H1 (cell line): Measurements from ENCODE around the gene ZBTB8B. TPM values are rescaled to one million over a fixed set of nuclear protein-coding genes. Genes with fewer than 3 reads are reported as not detected.

Source experiments
- CTCF ChIA-PET: fragments of 300-600 bp; sonication (Branson Sonifier 250); formaldehyde crosslinking; loops from one replicate; lab custom pipeline; 2021; ENCODE audit not compliant: partially characterized antibody; lab: Charles Lee
- POLR2A ChIA-PET: fragments of 300-600 bp; sonication (Branson Sonifier 250); formaldehyde crosslinking; loops from one replicate; lab custom pipeline; 2021; ENCODE audit warnings: inconsistent platforms; ENCODE audit not compliant: partially characterized antibody; lab: Charles Lee
- DNase-seq, 2 experiments: peaks; one replicate each; pipeline versions ENCODE4 v3.0.0 to v3.0.0-alpha.2; 2010 to 2022; ENCODE audit warnings: low spot score in 2 of 2, low read depth in 1 of 2, mixed read lengths in 1 of 2
- FAIRE-seq: peaks from 2 replicates; lab custom pipeline; 2011; peaks lifted over from hg19 to GRCh38; lab: Jason Lieb, UNC
- H2AFZ ChIP-seq: 2 replicates; pipeline ENCODE4 v1.8.1; 2012; ENCODE audit warnings: low read length, inconsistent platforms
- H2AK5ac ChIP-seq: 2 replicates; pipeline ENCODE4 v1.6.1; 2013; ENCODE audit warnings: low read depth, low read length
- H2BK120ac ChIP-seq: replicated peaks from 2 replicates; pipeline ENCODE3; 2013; ENCODE audit warnings: low read depth, low read length, inconsistent platforms
- H2BK12ac ChIP-seq: 2 replicates; pipeline ENCODE4 v1.6.1; 2013; ENCODE audit warnings: low read depth, low read length
- H2BK15ac ChIP-seq: 2 replicates; pipeline ENCODE4 v1.6.1; 2013; ENCODE audit warnings: low read length
- H2BK20ac ChIP-seq: 2 replicates; pipeline ENCODE4 v1.6.1; 2013; ENCODE audit warnings: low read length
- H2BK5ac ChIP-seq: 2 replicates; pipeline ENCODE4 v1.6.1; 2013; ENCODE audit warnings: low read depth, low read length
- H3K14ac ChIP-seq: 2 replicates; pipeline ENCODE4 v1.6.1; 2013; ENCODE audit warnings: inconsistent platforms; ENCODE audit not compliant: insufficient read length
- H3K18ac ChIP-seq: 2 replicates; pipeline ENCODE4 v1.6.1; 2013; ENCODE audit warnings: low read length; ENCODE audit errors: extremely low read depth
- H3K23ac ChIP-seq: 2 replicates; pipeline ENCODE4 v1.6.1; 2013; ENCODE audit warnings: inconsistent platforms; ENCODE audit not compliant: insufficient read length
- H3K23me2 ChIP-seq: 2 replicates; pipeline ENCODE4 v1.6.1; 2013; ENCODE audit warnings: low read depth, low read length
- H3K27ac ChIP-seq: 2 replicates; pipeline ENCODE4 v1.6.1; 2011; ENCODE audit warnings: low read depth, low read length, inconsistent platforms
- H3K27me3 ChIP-seq, 4 experiments: replicated peaks in 1 of 4; 1 replicate in 1 of 4; 2 replicates in 3 of 4; pipeline versions ENCODE4 v1.6.1 to v1.8.1; 2011 to 2013; ENCODE audit warnings: low read length in 3 of 4, mild to moderate bottlenecking in 3 of 4, inconsistent platforms in 2 of 4, mixed read lengths in 2 of 4, moderate library complexity in 1 of 4; ENCODE audit not compliant: control insufficient read depth in 3 of 4, insufficient read depth in 3 of 4; ENCODE audit errors: extremely low read depth in 1 of 4
- H3K36me3 ChIP-seq, 4 experiments: 2 replicates each; pipeline versions ENCODE4 v1.6.1 to v1.8.1; 2011 to 2013; ENCODE audit warnings: mild to moderate bottlenecking in 4 of 4, low read length in 3 of 4, moderate library complexity in 2 of 4, control low read depth in 1 of 4, inconsistent platforms in 1 of 4; ENCODE audit not compliant: insufficient read depth in 4 of 4, control insufficient read depth in 2 of 4
- H3K4ac ChIP-seq: replicated peaks from 2 replicates; pipeline ENCODE3; 2013; ENCODE audit warnings: low read length, low read depth, mixed read lengths, inconsistent platforms; ENCODE audit not compliant: insufficient read length
- H3K4me1 ChIP-seq, 4 experiments: replicated peaks in 1 of 4; 1 replicate in 1 of 4; 2 replicates in 3 of 4; pipeline versions ENCODE4 v1.6.1 to v1.8.1; 2011 to 2013; ENCODE audit warnings: low read length in 3 of 4, inconsistent platforms in 2 of 4, mixed read lengths in 1 of 4; ENCODE audit not compliant: insufficient read depth in 4 of 4, control insufficient read depth in 3 of 4
- H3K4me2 ChIP-seq, 2 experiments: 2 replicates each; pipeline versions ENCODE4 v1.6.1 to v1.8.1; 2011 to 2013; ENCODE audit warnings: low read depth in 2 of 2, low read length in 2 of 2, control low read depth in 1 of 2, inconsistent platforms in 1 of 2, mild to moderate bottlenecking in 1 of 2; ENCODE audit not compliant: insufficient read depth in 1 of 2
- H3K4me3 ChIP-seq, 4 experiments: fragments of 200-600, 300-600 bp in 1 of 4; sonication (generic), shearing (Covaris generic), sonication (Bioruptor Twin) in 1 of 4; 2 replicates each; pipeline versions ENCODE4 v1.5.1 to v1.8.1; 2011 to 2016; ENCODE audit warnings: low read length in 4 of 4, low read depth in 3 of 4, control low read depth in 2 of 4, inconsistent platforms in 2 of 4, mild to moderate bottlenecking in 2 of 4, mixed read lengths in 1 of 4, moderate library complexity in 1 of 4; ENCODE audit not compliant: insufficient read depth in 2 of 4; ENCODE audit errors: extremely low read depth in 1 of 4
- H3K56ac ChIP-seq: replicated peaks from 2 replicates; pipeline ENCODE3; 2013; ENCODE audit warnings: low read depth, mild to moderate bottlenecking, mixed read lengths, low read length, inconsistent platforms; ENCODE audit not compliant: insufficient read length
- H3K79me1 ChIP-seq: 2 replicates; pipeline ENCODE4 v1.6.1; 2013; ENCODE audit warnings: low read depth, low read length, control low read depth
- H3K79me2 ChIP-seq, 2 experiments: 2 replicates each; pipeline versions ENCODE4 v1.6.1 to v1.8.1; 2012 to 2013; ENCODE audit warnings: low read length in 2 of 2, mild to moderate bottlenecking in 2 of 2, inconsistent platforms in 1 of 2; ENCODE audit not compliant: insufficient read depth in 2 of 2, control insufficient read depth in 1 of 2
- H3K9ac ChIP-seq, 4 experiments: replicated peaks in 1 of 4; 1 replicate in 1 of 4; 2 replicates in 3 of 4; pipeline versions ENCODE4 v1.6.1 to v1.8.1; 2011 to 2013; ENCODE audit warnings: low read depth in 3 of 4, low read length in 3 of 4, control low read depth in 2 of 4, mild to moderate bottlenecking in 2 of 4, moderate library complexity in 2 of 4, inconsistent platforms in 1 of 4; ENCODE audit errors: extremely low read depth in 1 of 4
- H3K9me3 ChIP-seq, 2 experiments: 2 replicates each; pipeline versions ENCODE4 v1.6.1 to v1.8.1; 2012 to 2013; ENCODE audit warnings: mild to moderate bottlenecking in 2 of 2, moderate library complexity in 2 of 2, control low read depth in 1 of 2, inconsistent platforms in 1 of 2, low read depth in 1 of 2, low read length in 1 of 2, mixed read lengths in 1 of 2; ENCODE audit not compliant: insufficient read depth in 2 of 2
- H4K20me1 ChIP-seq, 2 experiments: replicated peaks in 1 of 2; 2 replicates each; pipeline versions ENCODE3 to v1.8.1; 2011 to 2013; ENCODE audit warnings: inconsistent platforms in 2 of 2, low read length in 2 of 2, mild to moderate bottlenecking in 1 of 2; ENCODE audit not compliant: insufficient read depth in 2 of 2, control insufficient read depth in 1 of 2
- H4K5ac ChIP-seq: 2 replicates; pipeline ENCODE4 v1.6.1; 2013; ENCODE audit warnings: low read length, low read depth, mixed read lengths, inconsistent platforms; ENCODE audit not compliant: insufficient read length
- H4K8ac ChIP-seq: 2 replicates; pipeline ENCODE4 v1.8.0; 2013; ENCODE audit warnings: mild to moderate bottlenecking, moderate library complexity, low read length, inconsistent platforms; ENCODE audit not compliant: insufficient read depth; ENCODE audit errors: extremely low read depth
- H4K91ac ChIP-seq: replicated peaks from 2 replicates; pipeline ENCODE3; 2013; ENCODE audit warnings: low read length, mixed read lengths, inconsistent platforms; ENCODE audit not compliant: insufficient read length
- BACH1 ChIP-seq: IDR thresholded peaks from 2 replicates; pipeline ENCODE4 v1.6.1; 2012; ENCODE audit warnings: low read length, improper control_type of control experiment
- CREB1 ChIP-seq: IDR thresholded peaks from 2 replicates; pipeline ENCODE4 v1.6.1; 2012; ENCODE audit warnings: inconsistent platforms
- E2F6 ChIP-seq: IDR thresholded peaks from 2 replicates; pipeline ENCODE4 v1.6.1; 2012; ENCODE audit warnings: inconsistent platforms
- EGR1 ChIP-seq: IDR thresholded peaks from 2 replicates; pipeline ENCODE4 v1.6.1; 2011; ENCODE audit warnings: low read depth, low read length, borderline replicate concordance
- JUN ChIP-seq: IDR thresholded peaks from 2 replicates; pipeline ENCODE4 v1.6.1; 2011; ENCODE audit warnings: low read depth, mild to moderate bottlenecking, improper control_type of control experiment, low read length
- KDM5A ChIP-seq: fragments of 200-600 bp; IDR thresholded peaks from 2 replicates; pipeline ENCODE4 v1.7.1; 2012; ENCODE audit warnings: mild to moderate bottlenecking, low read length, inconsistent platforms, mixed read lengths
- PHF8 ChIP-seq: fragments of 200-600 bp; sonication (generic); conservative IDR thresholded peaks from 2 replicates; pipeline ENCODE4 v1.7.1; 2012; ENCODE audit warnings: low read depth, mild to moderate bottlenecking, inconsistent platforms, low read length, moderate library complexity
- RXRA ChIP-seq: IDR thresholded peaks from 2 replicates; pipeline ENCODE4 v1.6.1; 2011; ENCODE audit warnings: low read depth, mild to moderate bottlenecking, low read length, moderate library complexity; ENCODE audit not compliant: insufficient read depth
- SAP30 ChIP-seq: fragments of 300-600 bp; sonication (generic); IDR thresholded peaks from 2 replicates; pipeline ENCODE4 v1.7.1; 2012; ENCODE audit warnings: low read length, moderate library complexity, mild to moderate bottlenecking, inconsistent platforms; ENCODE audit not compliant: insufficient read depth, insufficient replicate concordance
- SP4 ChIP-seq: IDR thresholded peaks from 2 replicates; pipeline ENCODE4 v1.6.1; 2012; ENCODE audit warnings: low read length, inconsistent platforms
- ZNF274 ChIP-seq: IDR thresholded peaks from 2 replicates; pipeline ENCODE4 v1.7.0; 2012; ENCODE audit warnings: low read length, borderline replicate concordance; ENCODE audit errors: extremely low read depth
- WGBS, 2 experiments: shearing (Covaris generic) in 1 of 2; methylation state at CpG; one replicate each; pipeline versions ENCODE4 v1.1.6 to v1.1.7; 2013 to 2015; ENCODE audit warnings: low lambda C conversion rate in 2 of 2, mixed read lengths in 2 of 2, inconsistent platforms in 1 of 2, low coverage in 1 of 2, missing lambda C conversion rate in 1 of 2; ENCODE audit not compliant: insufficient replicate concordance in 2 of 2, insufficient coverage in 1 of 2, insufficient read length in 1 of 2; ENCODE audit errors: extremely low coverage in 1 of 2, missing lambda C conversion rate in 1 of 2; 5-methylcytosine and 5-hydroxymethylcytosine counted together
- polyA plus RNA-seq, 7 experiments: library from polyadenylated mRNA; depleted of rRNA in 3 of 7; stranded (reverse) in 5 of 7; unstranded in 2 of 7; fragments of >200 nt in 5 of 7; fragments of 200-250 nt in 2 of 7; gene quantifications; 1 replicate in 5 of 7; 2 replicates in 1 of 7; 4 replicates in 1 of 7; pipeline versions ENCODE4 v1.2.1 to v1.2.3, GENCODE V29; 2011 to 2013; ENCODE audit warnings: missing spikeins in 2 of 7, mixed read lengths in 2 of 7
- total RNA-seq: library from RNA; stranded (reverse); fragmentation: NEBNext Ultra II Directional; extraction: Animal tissue kit (Norgen Biotek cat#: 25700); gene quantifications from 2 replicates; pipeline ENCODE4 v1.2.1, GENCODE V29; 2021

The ZBTB8B gene
- total and polyA plus RNA-seq, 2 of the 8 experiments (the other 6 are each of a cell fraction or from before 2014, with no cell fraction given), result 1.3 to 3.7 TPM

GRCh38 chr1:32471695-32472362, 7.0 kb downstream of the ZBTB8B start:
- Histone ChIP-seq H3K4me1 (no peaks in the 10 kb centered on the region), H4K91ac (no peak overlapping the region), H3K18ac (no peak overlapping the region), H2AK5ac (no peak overlapping the region; the same call in 1 of the 2 replicates), H3K14ac (no peak overlapping the region), H3K9ac (no peak overlapping the region), H4K5ac (no peak overlapping the region), H2BK120ac (no peak overlapping the region), H3K4me3 (no peak overlapping the region), H3K56ac (no peak overlapping the region), H4K8ac (no peak overlapping the region), H2BK5ac (no peak overlapping the region), H4K20me1 (peaks cover 0 to 5% of the 10 kb centered on the region in 2 experiments), H3K27me3 (no peaks in the 10 kb centered on the region), H3K9me3 (no peaks in the 10 kb centered on the region), H2BK20ac (no peak overlapping the region), H2BK15ac (no peak overlapping the region), H3K23ac (no peak overlapping the region), H2BK12ac (no peak overlapping the region), H3K23me2 (peaks cover 4% of the 10 kb centered on the region; the same call in 1 of the 2 replicates), H3K4me2 (no peak overlapping the region), H2AFZ (no peak overlapping the region), H3K27ac (no peak overlapping the region), H3K36me3 (peaks cover 0 to 10% (median 5%) of the 10 kb centered on the region in 4 experiments; a peak in 2 of 8 replicates), H3K4ac (no peak overlapping the region), H3K79me1 (no peaks in the 10 kb centered on the region), H3K79me2 (peaks cover 0 to under 1% of the 10 kb centered on the region in 2 experiments; a peak in 1 of 4 replicates)
- FAIRE-seq (no peak), DNase-seq (no peak)
- CTCF ChIA-PET, result interaction anchor here (1.2 to 1.5 kb wide), 2 partner anchors 9 to 49 kb away, joined by 5 to 7 read pairs; no protein-coding TSS in a partner anchor
- WGBS, 2 experiments, result 88% methylated on average over 3 of the region's 3 CpGs; no CpG with 5 or more reads in 1 of the 2 experiments
- TF ChIP-seq PHF8 (no peak), SP4 (no peak), JUN (no peak), CREB1 (no peak), BACH1 (no peak), E2F6 (no peak), EGR1 (no peak), ZNF274 (no peak), KDM5A (no peak), RXRA (no peak), SAP30 (no peak)
- POLR2A ChIA-PET, result interaction anchor here (1.1 kb wide), 1 partner anchor 10 kb away, joined by 5 read pairs; no protein-coding TSS in a partner anchor
